NCI-H2196 treated with DMSO at 0.1 percent for 48 hours (cell line): ENCODE measurements around the gene EPHB2.

Source experiments
- DNase-seq: peaks from one replicate; lab custom pipeline; 2025; ENCODE audit not compliant: unreplicated experiment; lab: John Stamatoyannopoulos, UW

EPHB2 gene

GRCh38 chr1:22721122-22721873 is 10.7 kb downstream of the EPHB2 start:
- DNase-seq, result no peak

- DNase-seq, result no peak
Observed at GRCh38 chr1:22722901-22723550, 12.4 kb downstream of the EPHB2 start.

- DNase-seq, result no peak
Observed at GRCh38 chr1:22727873-22728272, 17.2 kb downstream of the EPHB2 start.

- DNase-seq, result no peak
Observed at GRCh38 chr1:22728751-22729399, 18.2 kb downstream of the EPHB2 start.

GRCh38 chr1:22729400-22729773 is 18.7 kb downstream of the EPHB2 start:
- DNase-seq, result no peak

- DNase-seq, result no peak
Observed at GRCh38 chr1:22729912-22730311, 19.3 kb downstream of the EPHB2 start.

- no peak for DNase-seq
Observed at GRCh38 chr1:22731924-22732720, 21.5 kb downstream of the EPHB2 start.

GRCh38 chr1:22733643-22734042 is 23.0 kb downstream of the EPHB2 start:
- DNase-seq, result no peak

- DNase-seq, result no peak
Observed at GRCh38 chr1:22736501-22737080, 26.0 kb downstream of the EPHB2 start.

- no peak for DNase-seq
Observed at GRCh38 chr1:22737374-22738068, 26.9 kb downstream of the EPHB2 start.

GRCh38 chr1:22738069-22738435 is 27.4 kb downstream of the EPHB2 start:
- DNase-seq, result no peak

GRCh38 chr1:22738522-22738921 is 27.9 kb downstream of the EPHB2 start:
- DNase-seq, result no peak

GRCh38 chr1:22739648-22740385 is 29.2 kb downstream of the EPHB2 start:
- DNase-seq, result no peak

- no peak for DNase-seq
Observed at GRCh38 chr1:22741118-22741517, 30.5 kb downstream of the EPHB2 start.

- DNase-seq, result peak; percentile 11
Observed at GRCh38 chr1:22745669-22746585, 35.3 kb downstream of the EPHB2 start.

GRCh38 chr1:22747021-22747734 is 36.5 kb downstream of the EPHB2 start:
- DNase-seq, result no peak

GRCh38 chr1:22747735-22748073 is 37.1 kb downstream of the EPHB2 start:
- DNase-seq, result no peak

- DNase-seq, result no peak
Observed at GRCh38 chr1:22749503-22749902, 38.9 kb downstream of the EPHB2 start.
